B cell (primary cell): ENCODE data around the gene TMEM17.

ENCODE experiments used
- EZH2 ChIP-seq: IDR thresholded peaks from 2 replicates; pipeline ENCODE4 v1.6.1; 2012; ENCODE audit warnings: borderline replicate concordance, low read depth, mild to moderate bottlenecking, moderate library complexity, low read length; ENCODE audit not compliant: insufficient read depth, poor library complexity, severe bottlenecking
- TF ChIP-seq, protein P1 (sequence below): fragments of 200-600 bp; IDR thresholded peaks from one replicate; pipeline ENCODE4 v1.8.0; 2022; ENCODE audit warnings: antibody characterized with exemption, mild to moderate bottlenecking

DNA sequence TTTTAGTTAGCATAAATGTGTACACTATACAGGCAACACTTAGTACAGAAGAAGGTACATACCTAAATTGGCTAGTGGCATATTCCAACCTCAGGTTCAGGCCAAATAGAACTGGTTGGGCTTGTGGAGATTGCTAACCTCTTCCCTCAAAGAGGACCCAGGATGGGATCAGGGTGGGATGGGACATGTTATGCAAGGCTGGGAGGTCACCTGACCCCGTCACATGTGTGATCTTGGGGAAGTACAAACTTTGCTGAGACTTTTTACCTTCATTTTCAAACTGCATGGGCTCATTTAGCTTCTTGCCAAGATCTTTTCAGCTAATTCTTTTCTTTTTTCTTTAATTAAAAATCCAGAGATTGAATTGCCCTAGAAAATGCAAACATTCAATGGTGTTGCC lies 36.9 kb downstream of the TMEM17 start:
- TF ChIP-seq, protein P1, sequence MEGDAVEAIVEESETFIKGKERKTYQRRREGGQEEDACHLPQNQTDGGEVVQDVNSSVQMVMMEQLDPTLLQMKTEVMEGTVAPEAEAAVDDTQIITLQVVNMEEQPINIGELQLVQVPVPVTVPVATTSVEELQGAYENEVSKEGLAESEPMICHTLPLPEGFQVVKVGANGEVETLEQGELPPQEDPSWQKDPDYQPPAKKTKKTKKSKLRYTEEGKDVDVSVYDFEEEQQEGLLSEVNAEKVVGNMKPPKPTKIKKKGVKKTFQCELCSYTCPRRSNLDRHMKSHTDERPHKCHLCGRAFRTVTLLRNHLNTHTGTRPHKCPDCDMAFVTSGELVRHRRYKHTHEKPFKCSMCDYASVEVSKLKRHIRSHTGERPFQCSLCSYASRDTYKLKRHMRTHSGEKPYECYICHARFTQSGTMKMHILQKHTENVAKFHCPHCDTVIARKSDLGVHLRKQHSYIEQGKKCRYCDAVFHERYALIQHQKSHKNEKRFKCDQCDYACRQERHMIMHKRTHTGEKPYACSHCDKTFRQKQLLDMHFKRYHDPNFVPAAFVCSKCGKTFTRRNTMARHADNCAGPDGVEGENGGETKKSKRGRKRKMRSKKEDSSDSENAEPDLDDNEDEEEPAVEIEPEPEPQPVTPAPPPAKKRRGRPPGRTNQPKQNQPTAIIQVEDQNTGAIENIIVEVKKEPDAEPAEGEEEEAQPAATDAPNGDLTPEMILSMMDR = no peak
- no peak for TF ChIP-seq EZH2
